ENCODE results near the gene SYNGR1.
"Not testable (repeated sequence)": the region's sequence is repeated elsewhere in the genome, so short reads cannot be mapped to it uniquely, and the experiment has no call there.

The SYNGR1 gene

DNA sequence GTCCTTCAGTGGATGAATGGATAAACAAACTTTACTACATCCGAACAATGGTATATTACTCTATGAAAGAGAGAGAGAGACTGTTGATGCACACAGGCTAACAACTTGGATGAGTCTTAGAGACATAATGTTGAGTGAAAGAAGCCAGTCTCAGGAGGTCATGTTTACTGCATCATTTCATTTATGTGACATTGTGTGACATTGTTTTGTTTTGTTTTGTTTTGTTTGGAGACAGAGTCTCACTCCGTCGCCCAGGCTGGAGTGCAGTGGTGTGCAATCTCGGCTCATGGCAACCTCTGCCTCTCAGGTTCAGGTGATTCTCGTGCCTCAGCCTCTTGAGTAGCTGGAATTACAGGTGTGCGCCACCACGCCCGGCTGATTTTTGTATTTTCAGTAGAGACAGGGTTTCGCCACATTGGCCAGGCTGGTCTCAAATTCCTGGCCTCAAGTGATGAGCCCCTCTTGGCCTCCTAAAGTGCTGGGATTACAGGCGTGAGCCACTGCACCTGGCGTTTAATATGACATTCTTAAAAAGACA lies 62.1 kb downstream of the SYNGR1 start:
- DNase-seq: not testable (repeated sequence)

- DNase-seq: not testable (repeated sequence)
Measured at GRCh38 chr22:39413204-39413603, 63.4 kb downstream of the SYNGR1 start.

GRCh38 chr22:39414377-39414776 lies 64.6 kb downstream of the SYNGR1 start:
- DNase-seq: no peak

DNA sequence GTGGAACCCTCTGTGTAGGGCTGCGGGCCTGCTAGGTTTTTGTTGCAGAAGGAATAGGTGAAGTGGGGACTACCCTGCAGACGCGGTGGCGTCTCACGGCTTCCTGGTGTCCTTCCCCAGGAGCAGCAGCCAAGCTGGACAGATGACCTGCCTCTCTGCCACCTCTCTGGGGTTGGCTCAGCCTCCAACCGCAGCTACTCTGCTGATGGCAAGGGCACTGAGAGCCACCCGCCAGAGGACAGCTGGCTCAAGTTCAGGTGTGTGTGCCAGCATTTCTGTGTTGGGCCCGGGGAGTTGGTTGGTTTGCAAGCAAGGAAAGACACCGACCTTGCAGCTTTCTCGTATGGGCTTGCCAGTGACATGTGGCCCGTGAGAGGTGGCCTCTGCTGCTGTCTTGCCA lies 65.1 kb downstream of the SYNGR1 start:
- no peak for DNase-seq

DNA sequence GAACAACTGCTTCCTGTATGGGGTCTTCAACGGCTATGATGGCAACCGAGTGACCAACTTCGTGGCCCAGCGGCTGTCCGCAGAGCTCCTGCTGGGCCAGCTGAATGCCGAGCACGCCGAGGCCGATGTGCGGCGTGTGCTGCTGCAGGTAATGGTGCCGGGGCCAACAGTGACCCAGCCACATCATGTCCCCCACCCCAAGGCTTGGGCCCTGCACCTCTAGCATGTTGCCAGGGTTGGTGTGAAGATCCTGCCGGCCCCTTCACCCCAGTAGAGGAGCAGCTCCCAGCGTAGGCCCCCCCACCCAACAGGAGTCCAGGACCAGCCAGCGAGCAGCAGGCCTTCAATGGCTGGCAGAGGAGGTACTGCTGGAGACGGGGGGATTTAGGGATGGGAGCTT lies 65.7 kb downstream of the SYNGR1 start:
- no peak for DNase-seq

- DNase-seq: no peak
Measured at GRCh38 chr22:39416319-39416718, 66.5 kb downstream of the SYNGR1 start.

DNA sequence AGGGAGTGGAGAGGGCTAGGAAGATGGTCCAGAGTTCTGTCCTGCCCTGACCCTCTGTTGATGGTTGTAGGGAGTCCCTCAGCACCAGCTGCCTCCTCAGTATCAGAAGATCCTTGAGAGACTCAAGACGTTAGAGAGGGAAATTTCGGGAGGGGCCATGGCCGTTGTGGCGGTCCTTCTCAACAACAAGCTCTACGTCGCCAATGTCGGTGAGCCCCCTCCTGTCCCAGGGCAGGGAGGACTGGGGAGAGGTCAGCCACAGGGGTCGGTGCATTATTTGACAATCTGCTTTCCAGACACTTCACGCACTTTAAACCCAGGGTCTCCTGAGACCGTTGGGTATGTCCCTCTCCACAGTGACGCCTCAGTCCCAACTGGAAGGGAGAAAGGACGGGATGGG lies 67.8 kb downstream of the SYNGR1 start:
- DNase-seq: no peak

DNA sequence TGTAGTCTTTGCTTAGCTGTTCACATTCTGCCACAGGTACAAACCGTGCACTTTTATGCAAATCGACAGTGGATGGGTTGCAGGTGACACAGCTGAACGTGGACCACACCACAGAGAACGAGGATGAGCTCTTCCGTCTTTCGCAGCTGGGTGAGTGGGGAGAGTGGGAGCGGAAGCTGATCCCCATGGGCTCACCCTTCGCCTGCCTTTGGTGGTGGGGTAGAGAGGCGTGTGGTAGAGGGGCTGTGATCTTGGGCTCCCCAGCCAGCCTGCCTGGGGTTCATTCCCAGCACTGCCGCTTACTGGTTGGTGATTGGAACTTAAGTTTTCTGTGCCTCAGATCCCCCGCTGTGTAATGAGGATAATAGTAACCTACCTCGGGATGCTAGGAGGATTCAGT lies 68.9 kb downstream of the SYNGR1 start:
- no peak for DNase-seq

GRCh38 chr22:39419096-39419495 lies 69.3 kb downstream of the SYNGR1 start:
- DNase-seq: no peak

- DNase-seq: no peak
Measured at GRCh38 chr22:39419911-39420310, 70.1 kb downstream of the SYNGR1 start.

- no peak for DNase-seq
Measured at GRCh38 chr22:39421691-39422090, 71.9 kb downstream of the SYNGR1 start.

GRCh38 chr22:39422101-39422500 lies 72.3 kb downstream of the SYNGR1 start:
- no peak for DNase-seq

DNA sequence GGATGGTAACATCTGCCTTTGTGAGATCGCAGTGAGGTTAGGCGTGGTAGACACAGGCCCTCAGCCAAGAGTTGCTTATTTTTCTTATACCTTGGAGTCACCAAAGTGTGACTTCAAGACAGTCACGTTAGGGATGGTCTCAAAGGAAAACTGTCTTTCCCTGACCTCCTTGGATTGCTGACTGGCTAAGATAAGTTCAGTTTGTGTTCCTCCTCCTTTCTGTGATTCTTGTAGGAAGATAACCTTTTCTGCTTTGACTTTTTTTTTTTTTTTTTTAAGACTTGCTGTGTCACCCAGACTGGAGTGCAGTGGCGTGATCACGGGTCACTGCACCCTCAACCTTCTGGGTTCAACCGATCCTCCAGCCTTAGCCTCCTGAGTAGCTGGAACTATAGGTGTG lies 72.9 kb downstream of the SYNGR1 start:
- no peak for DNase-seq

GRCh38 chr22:39423976-39424375 lies 74.2 kb downstream of the SYNGR1 start:
- DNase-seq: no peak

DNA sequence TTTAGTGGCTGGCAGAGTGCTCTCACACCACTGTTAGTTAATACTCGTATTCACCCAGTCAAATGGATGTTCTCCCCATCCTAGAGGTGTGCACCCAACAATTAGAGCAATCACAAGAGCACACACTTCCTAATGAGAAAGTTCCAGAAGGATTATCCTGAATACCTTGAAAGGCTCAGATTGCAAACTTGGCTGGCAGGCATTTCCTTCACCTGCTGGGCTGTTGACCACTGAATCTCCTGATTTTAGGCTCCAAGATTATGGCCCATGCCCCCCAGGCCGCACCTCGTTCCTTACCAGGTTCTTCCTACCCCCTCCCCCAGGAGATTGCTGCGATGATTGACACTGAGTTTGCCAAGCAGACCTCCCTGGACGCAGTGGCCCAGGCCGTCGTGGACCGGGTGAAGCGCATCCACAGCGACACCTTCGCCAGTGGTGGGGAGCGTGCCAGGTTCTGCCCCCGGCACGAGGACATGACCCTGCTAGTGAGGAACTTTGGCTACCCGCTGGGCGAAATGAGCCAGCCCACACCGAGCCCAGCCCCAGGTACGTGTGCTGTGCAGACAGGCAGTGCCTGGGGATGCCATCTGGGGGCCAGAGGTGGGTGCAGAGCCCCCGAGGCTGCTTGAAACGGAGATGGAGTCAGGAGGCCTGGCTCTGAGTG lies 76.7 kb downstream of the SYNGR1 start:
- DNase-seq: no peak

DNA sequence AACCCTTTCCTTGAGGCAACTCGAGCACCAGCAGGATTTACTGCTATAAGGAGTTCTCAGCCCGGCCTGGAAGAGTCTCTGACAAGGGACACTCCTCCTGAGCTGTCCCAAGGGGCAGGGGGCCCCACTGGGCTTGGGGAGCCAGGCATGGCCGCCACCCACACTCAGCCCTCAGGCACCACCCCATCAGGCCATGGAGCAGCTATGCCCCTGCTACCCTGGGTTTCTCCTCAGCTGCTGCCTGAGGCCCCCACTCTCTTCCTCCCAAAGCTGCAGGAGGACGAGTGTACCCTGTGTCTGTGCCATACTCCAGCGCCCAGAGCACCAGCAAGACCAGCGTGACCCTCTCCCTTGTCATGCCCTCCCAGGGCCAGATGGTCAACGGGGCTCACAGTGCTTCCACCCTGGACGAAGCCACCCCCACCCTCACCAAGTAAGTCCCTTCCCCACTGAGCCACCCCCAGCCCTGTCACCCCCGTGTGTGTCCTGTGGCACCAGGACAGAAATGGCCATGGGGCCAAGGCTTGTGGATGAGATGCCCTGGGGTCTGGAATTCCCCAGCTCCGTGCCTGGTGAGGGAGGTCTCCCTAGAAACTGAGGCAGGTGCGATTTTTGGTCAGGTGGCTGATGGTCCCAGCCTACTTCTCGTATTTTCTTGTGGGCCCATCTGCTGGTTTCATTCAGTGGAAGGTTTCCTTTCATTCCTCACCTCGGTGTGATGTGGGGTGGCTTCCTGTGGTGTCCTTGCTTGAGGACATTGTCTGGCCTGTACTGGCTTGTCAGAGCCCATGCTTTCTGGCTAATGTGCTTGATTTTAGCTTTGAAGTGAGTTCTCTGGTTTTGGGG lies 78.2 kb downstream of the SYNGR1 start:
- no peak for DNase-seq

GRCh38 chr22:39428597-39429071 lies 78.8 kb downstream of the SYNGR1 start:
- DNase-seq: no peak

DNA sequence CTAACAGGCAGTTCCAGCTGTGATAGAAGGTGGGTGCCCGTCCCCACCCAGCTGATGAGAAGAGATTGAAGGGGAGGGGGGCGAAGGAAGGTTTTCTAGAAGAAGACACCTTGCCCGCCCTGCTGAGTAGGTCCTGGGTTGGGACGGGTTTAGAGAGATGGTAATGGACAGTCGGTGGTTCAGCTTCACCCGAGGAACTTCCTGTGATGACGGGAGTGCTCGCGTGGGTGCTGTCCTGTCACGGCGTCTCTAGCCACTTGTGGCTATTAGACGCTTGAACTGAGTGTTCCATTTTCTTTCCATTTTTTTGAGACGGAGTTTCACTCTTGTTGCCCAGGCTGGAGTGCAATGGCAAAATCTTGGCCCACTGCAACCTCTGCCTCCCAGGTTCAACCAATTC lies 79.4 kb downstream of the SYNGR1 start:
- no peak for DNase-seq

GRCh38 chr22:39429916-39430575 lies 80.3 kb downstream of the SYNGR1 start:
- DNase-seq: no peak

GRCh38 chr22:39430576-39431150 lies 80.9 kb downstream of the SYNGR1 start:
- DNase-seq: no peak

DNA sequence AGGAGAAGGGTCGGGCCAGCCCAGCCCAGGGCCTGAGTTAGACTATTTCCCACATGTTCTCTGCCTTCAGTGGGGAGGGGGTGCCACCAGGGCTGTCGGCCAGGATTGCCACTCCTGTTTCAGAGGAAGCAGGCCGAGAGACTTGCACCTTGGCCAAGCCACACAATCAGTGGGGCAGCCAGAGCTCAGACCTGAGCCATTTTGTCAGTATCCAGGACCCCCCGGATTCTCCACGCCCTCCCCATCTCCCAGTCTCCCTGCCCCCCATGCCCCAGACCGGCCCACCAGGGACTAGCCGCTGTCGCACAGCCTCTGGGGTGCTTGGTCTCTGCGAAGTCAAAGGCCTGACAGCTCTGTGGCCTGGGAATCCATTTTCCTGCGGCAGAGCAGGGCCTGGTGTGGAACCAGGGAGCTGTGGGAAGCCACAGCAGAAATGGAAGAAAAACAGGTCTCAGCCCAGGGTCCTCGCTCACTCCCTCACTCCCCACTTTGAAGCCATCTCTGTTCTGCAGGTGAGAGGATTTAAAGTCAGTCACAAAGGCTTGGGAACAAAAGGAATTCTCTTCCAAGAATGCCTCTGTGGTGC lies 81.5 kb downstream of the SYNGR1 start:
- no peak for DNase-seq

- DNase-seq: no peak
Measured at GRCh38 chr22:39431821-39432251, 82.0 kb downstream of the SYNGR1 start.

- DNase-seq: no peak
Measured at GRCh38 chr22:39432361-39432811, 82.6 kb downstream of the SYNGR1 start.

Measured in activated CD8-positive, alpha-beta memory T cell treated with anti-CD3 and anti-CD28 coated beads, Interleukin-2, amount 50 U/mL, for 48 hours (primary cell).